GM15510 (cell line): Measurements from ENCODE around the gene PCDHGB3.
"Not testable (repeated sequence)": the region's sequence is repeated elsewhere in the genome, so short reads cannot be mapped to it uniquely, and the experiment has no call there.

Experiments used
- POLR2A ChIP-seq: IDR thresholded peaks from 3 replicates; pipeline ENCODE4 v1.6.1; 2011; ENCODE audit warnings: borderline replicate concordance; ENCODE audit not compliant: insufficient read length; ENCODE audit errors: extremely low read depth

Gene PCDHGB3

GRCh38 chr5:141402553-141403243, 32.7 kb downstream of the PCDHGB3 start, which contains the start of gene PCDHGA9:
TSS of gene PCDHGA9 (plus strand) at chr5:141402778. CDS start at chr5:141402953, 175 bp downstream.
- no peak for TF ChIP-seq POLR2A

- no peak for TF ChIP-seq POLR2A
Observed at GRCh38 chr5:141403387-141403786, 33.3 kb downstream of the PCDHGB3 start.

GRCh38 chr5:141407790-141408505, 37.9 kb downstream of the PCDHGB3 start, which contains the start of gene PCDHGB6:
TSS of gene PCDHGB6 (plus strand) at chr5:141408021. CDS start at chr5:141408203, 182 bp downstream.
- TF ChIP-seq POLR2A: not testable (repeated sequence)

GRCh38 chr5:141409598-141410306, 39.7 kb downstream of the PCDHGB3 start:
- no peak for TF ChIP-seq POLR2A

GRCh38 chr5:141411575-141411974, 41.5 kb downstream of the PCDHGB3 start:
- TF ChIP-seq POLR2A: no peak

GRCh38 chr5:141412854-141413539, 43.0 kb downstream of the PCDHGB3 start, which contains the start of gene PCDHGA10:
TSS of gene PCDHGA10 (plus strand) at chr5:141412987. CDS start at chr5:141413176, 189 bp downstream.
- TF ChIP-seq POLR2A: no peak

GRCh38 chr5:141413540-141414069, 43.6 kb downstream of the PCDHGB3 start:
- no peak for TF ChIP-seq POLR2A

GRCh38 chr5:141417494-141418172, 47.6 kb downstream of the PCDHGB3 start, which contains the start of gene PCDHGB7:
TSS of gene PCDHGB7 (plus strand) at chr5:141417677. CDS start at chr5:141417860, 183 bp downstream.
- not testable (repeated sequence) for TF ChIP-seq POLR2A

GRCh38 chr5:141419074-141419880, 49.2 kb downstream of the PCDHGB3 start:
- TF ChIP-seq POLR2A: no peak

GRCh38 chr5:141420855-141421488, 50.9 kb downstream of the PCDHGB3 start, which contains the start of gene PCDHGA11:
TSS of gene PCDHGA11 (plus strand) at chr5:141421051. CDS start at chr5:141421228, 177 bp downstream.
- TF ChIP-seq POLR2A: no peak

- no peak for TF ChIP-seq POLR2A
Observed at GRCh38 chr5:141421489-141421855, 51.4 kb downstream of the PCDHGB3 start.
